ENCODE results near the gene LUM. TPM values are rescaled to one million over a fixed set of nuclear protein-coding genes. Genes with fewer than 3 reads are reported as not detected.

LUM gene
- total and polyA plus RNA-seq, 2 experiments from 2014 or later, result 0.27 TPM; not detected in 1

DNA sequence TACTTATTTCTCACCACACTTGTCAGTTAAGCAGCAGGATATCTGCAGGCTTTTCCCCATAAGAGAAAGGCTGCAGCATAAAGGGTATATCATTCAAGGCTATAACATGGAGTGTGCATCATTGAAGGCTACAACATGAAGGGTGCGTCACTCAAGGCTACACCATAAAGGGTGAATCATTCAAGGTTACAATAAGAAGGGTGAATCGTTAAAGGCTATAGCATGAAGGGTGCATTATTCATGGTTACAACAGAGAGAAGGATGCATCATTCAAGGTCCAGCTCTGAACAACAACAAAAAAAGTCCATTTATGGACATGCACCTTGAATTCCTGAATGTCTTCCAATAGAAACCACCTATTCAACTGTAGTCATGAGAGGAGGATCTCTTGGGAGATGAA is 32.8 kb upstream of the LUM start:
- Histone ChIP-seq H3K4me3 (no peak overlapping the region), H3F3A (replicated peaks; ENCODE audit: low read depth) (no peaks in the 10 kb centered on the region), H3K27ac (ENCODE audit: low read depth) (no peak overlapping the region), H3K36me3 (ENCODE audit: insufficient read depth) (no peaks in the 10 kb centered on the region), H4K20me1 (replicated peaks; ENCODE audit: insufficient read depth) (no peaks in the 10 kb centered on the region), H3K9me2 (ENCODE audit: insufficient read depth) (no peaks in the 10 kb centered on the region), H3K79me2 (replicated peaks; ENCODE audit: insufficient read depth) (no peaks in the 10 kb centered on the region), H3K27me3 (ENCODE audit: insufficient read depth) (no peaks in the 10 kb centered on the region), H2AFZ (no peak overlapping the region), H3K4me2 (no peak overlapping the region), H3K4me1 (ENCODE audit: insufficient read depth) (no peaks in the 10 kb centered on the region)
- H3K27me3 Mint-ChIP-seq (ENCODE audit: insufficient read depth, low read depth, poor library complexity), result peaks cover 2% of the 10 kb centered on the region
- H3K36me3 Mint-ChIP-seq (ENCODE audit: low read depth), result no peaks in the 10 kb centered on the region
- H3K4me1 Mint-ChIP-seq, result peaks cover 4% of the 10 kb centered on the region; the same call in 2 of the 3 replicates
- DNase-seq (ENCODE audit: low spot score), result no peak
- no peak overlapping the region for H3K27ac Mint-ChIP-seq
- no peak for ATAC-seq
- no peak overlapping the region for H3K4me3 Mint-ChIP-seq
- H3K9me3 Mint-ChIP-seq, result peaks cover 2% of the 10 kb centered on the region; the same call in 1 of the 3 replicates
- TF ChIP-seq, protein P1, sequence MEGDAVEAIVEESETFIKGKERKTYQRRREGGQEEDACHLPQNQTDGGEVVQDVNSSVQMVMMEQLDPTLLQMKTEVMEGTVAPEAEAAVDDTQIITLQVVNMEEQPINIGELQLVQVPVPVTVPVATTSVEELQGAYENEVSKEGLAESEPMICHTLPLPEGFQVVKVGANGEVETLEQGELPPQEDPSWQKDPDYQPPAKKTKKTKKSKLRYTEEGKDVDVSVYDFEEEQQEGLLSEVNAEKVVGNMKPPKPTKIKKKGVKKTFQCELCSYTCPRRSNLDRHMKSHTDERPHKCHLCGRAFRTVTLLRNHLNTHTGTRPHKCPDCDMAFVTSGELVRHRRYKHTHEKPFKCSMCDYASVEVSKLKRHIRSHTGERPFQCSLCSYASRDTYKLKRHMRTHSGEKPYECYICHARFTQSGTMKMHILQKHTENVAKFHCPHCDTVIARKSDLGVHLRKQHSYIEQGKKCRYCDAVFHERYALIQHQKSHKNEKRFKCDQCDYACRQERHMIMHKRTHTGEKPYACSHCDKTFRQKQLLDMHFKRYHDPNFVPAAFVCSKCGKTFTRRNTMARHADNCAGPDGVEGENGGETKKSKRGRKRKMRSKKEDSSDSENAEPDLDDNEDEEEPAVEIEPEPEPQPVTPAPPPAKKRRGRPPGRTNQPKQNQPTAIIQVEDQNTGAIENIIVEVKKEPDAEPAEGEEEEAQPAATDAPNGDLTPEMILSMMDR (conservative IDR thresholded peaks at IDR 0.05; ENCODE audit: low read depth in 2 of 2), result no peak
- TF ChIP-seq EZH2phosphoT487 (IDR thresholded peaks at IDR 0.05; ENCODE audit: unreplicated experiment), result no peak
- TF ChIP-seq, protein P2, sequence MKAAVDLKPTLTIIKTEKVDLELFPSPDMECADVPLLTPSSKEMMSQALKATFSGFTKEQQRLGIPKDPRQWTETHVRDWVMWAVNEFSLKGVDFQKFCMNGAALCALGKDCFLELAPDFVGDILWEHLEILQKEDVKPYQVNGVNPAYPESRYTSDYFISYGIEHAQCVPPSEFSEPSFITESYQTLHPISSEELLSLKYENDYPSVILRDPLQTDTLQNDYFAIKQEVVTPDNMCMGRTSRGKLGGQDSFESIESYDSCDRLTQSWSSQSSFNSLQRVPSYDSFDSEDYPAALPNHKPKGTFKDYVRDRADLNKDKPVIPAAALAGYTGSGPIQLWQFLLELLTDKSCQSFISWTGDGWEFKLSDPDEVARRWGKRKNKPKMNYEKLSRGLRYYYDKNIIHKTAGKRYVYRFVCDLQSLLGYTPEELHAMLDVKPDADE (IDR thresholded peaks at IDR 0.05), result no peak
- TF ChIP-seq STAT1 (IDR thresholded peaks at IDR 0.05; ENCODE audit: unreplicated experiment), result no peak
- TF ChIP-seq JUNB (IDR thresholded peaks at IDR 0.05; ENCODE audit: unreplicated experiment), result no peak
- no peak for TF ChIP-seq CREB1 (CRISPR knock-in tag; IDR thresholded peaks at IDR 0.05; ENCODE audit: low read depth)
- TF ChIP-seq, protein P3, sequence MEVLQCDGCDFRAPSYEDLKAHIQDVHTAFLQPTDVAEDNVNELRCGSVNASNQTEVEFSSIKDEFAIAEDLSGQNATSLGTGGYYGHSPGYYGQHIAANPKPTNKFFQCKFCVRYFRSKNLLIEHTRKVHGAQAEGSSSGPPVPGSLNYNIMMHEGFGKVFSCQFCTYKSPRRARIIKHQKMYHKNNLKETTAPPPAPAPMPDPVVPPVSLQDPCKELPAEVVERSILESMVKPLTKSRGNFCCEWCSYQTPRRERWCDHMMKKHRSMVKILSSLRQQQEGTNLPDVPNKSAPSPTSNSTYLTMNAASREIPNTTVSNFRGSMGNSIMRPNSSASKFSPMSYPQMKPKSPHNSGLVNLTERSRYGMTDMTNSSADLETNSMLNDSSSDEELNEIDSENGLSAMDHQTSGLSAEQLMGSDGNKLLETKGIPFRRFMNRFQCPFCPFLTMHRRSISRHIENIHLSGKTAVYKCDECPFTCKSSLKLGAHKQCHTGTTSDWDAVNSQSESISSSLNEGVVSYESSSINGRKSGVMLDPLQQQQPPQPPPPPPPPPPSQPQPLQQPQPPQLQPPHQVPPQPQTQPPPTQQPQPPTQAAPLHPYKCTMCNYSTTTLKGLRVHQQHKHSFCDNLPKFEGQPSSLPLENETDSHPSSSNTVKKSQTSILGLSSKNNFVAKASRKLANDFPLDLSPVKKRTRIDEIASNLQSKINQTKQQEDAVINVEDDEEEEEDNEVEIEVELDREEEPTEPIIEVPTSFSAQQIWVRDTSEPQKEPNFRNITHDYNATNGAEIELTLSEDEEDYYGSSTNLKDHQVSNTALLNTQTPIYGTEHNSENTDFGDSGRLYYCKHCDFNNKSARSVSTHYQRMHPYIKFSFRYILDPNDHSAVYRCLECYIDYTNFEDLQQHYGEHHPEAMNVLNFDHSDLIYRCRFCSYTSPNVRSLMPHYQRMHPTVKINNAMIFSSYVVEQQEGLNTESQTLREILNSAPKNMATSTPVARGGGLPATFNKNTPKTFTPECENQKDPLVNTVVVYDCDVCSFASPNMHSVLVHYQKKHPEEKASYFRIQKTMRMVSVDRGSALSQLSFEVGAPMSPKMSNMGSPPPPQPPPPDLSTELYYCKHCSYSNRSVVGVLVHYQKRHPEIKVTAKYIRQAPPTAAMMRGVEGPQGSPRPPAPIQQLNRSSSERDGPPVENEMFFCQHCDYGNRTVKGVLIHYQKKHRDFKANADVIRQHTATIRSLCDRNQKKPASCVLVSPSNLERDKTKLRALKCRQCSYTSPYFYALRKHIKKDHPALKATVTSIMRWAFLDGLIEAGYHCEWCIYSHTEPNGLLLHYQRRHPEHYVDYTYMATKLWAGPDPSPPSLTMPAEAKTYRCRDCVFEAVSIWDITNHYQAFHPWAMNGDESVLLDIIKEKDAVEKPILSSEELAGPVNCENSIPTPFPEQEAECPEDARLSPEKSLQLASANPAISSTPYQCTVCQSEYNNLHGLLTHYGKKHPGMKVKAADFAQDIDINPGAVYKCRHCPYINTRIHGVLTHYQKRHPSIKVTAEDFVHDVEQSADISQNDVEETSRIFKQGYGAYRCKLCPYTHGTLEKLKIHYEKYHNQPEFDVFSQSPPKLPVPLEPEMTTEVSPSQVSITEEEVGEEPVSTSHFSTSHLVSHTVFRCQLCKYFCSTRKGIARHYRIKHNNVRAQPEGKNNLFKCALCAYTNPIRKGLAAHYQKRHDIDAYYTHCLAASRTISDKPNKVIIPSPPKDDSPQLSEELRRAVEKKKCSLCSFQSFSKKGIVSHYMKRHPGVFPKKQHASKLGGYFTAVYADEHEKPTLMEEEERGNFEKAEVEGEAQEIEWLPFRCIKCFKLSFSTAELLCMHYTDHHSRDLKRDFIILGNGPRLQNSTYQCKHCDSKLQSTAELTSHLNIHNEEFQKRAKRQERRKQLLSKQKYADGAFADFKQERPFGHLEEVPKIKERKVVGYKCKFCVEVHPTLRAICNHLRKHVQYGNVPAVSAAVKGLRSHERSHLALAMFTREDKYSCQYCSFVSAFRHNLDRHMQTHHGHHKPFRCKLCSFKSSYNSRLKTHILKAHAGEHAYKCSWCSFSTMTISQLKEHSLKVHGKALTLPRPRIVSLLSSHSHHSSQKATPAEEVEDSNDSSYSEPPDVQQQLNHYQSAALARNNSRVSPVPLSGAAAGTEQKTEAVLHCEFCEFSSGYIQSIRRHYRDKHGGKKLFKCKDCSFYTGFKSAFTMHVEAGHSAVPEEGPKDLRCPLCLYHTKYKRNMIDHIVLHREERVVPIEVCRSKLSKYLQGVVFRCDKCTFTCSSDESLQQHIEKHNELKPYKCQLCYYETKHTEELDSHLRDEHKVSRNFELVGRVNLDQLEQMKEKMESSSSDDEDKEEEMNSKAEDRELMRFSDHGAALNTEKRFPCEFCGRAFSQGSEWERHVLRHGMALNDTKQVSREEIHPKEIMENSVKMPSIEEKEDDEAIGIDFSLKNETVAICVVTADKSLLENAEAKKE (CRISPR knock-in tag; IDR thresholded peaks at IDR 0.05), result no peak
- no peak for TF ChIP-seq ZNF114 (CRISPR knock-in tag; IDR thresholded peaks at IDR 0.05)
- TF ChIP-seq ZNF331 (CRISPR knock-in tag; IDR thresholded peaks at IDR 0.05; ENCODE audit: low read depth), result no peak
- no peak for TF ChIP-seq NANOG (IDR thresholded peaks at IDR 0.05; ENCODE audit: borderline replicate concordance)
- TF ChIP-seq EZH2 (IDR thresholded peaks at IDR 0.05; ENCODE audit: low read depth, unreplicated experiment), result no peak
- TF ChIP-seq, protein P4, sequence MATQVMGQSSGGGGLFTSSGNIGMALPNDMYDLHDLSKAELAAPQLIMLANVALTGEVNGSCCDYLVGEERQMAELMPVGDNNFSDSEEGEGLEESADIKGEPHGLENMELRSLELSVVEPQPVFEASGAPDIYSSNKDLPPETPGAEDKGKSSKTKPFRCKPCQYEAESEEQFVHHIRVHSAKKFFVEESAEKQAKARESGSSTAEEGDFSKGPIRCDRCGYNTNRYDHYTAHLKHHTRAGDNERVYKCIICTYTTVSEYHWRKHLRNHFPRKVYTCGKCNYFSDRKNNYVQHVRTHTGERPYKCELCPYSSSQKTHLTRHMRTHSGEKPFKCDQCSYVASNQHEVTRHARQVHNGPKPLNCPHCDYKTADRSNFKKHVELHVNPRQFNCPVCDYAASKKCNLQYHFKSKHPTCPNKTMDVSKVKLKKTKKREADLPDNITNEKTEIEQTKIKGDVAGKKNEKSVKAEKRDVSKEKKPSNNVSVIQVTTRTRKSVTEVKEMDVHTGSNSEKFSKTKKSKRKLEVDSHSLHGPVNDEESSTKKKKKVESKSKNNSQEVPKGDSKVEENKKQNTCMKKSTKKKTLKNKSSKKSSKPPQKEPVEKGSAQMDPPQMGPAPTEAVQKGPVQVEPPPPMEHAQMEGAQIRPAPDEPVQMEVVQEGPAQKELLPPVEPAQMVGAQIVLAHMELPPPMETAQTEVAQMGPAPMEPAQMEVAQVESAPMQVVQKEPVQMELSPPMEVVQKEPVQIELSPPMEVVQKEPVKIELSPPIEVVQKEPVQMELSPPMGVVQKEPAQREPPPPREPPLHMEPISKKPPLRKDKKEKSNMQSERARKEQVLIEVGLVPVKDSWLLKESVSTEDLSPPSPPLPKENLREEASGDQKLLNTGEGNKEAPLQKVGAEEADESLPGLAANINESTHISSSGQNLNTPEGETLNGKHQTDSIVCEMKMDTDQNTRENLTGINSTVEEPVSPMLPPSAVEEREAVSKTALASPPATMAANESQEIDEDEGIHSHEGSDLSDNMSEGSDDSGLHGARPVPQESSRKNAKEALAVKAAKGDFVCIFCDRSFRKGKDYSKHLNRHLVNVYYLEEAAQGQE (IDR thresholded peaks at IDR 0.05; ENCODE audit: unreplicated experiment), result no peak
- TF ChIP-seq POLR2AphosphoS5 (IDR thresholded peaks at IDR 0.05; ENCODE audit: low read depth), result no peak

Data from GM23338 (cell line).